Osteocyte (in vitro differentiated cells): ENCODE measurements around the gene ARTN. TPM values are rescaled to one million over a fixed set of nuclear protein-coding genes. Genes with fewer than 3 reads are reported as not detected.

Source experiments
- DNase-seq: peaks from one replicate; pipeline ENCODE4 v3.0.0; 2021; ENCODE audit warnings: mixed read lengths; ENCODE audit not compliant: unreplicated experiment; ENCODE audit errors: extremely low spot score
- H3K27ac Mint-ChIP-seq: one replicate; pipeline ENCODE4 v1.8.0; 2021; ENCODE audit warnings: mild to moderate bottlenecking, mixed read lengths; ENCODE audit not compliant: unreplicated experiment
- H3K27me3 Mint-ChIP-seq: one replicate; pipeline ENCODE4 v1.8.0; 2021; ENCODE audit warnings: mixed read lengths; ENCODE audit not compliant: unreplicated experiment
- H3K36me3 Mint-ChIP-seq: one replicate; pipeline ENCODE4 v1.8.0; 2021; ENCODE audit warnings: mixed read lengths; ENCODE audit not compliant: unreplicated experiment
- H3K4me1 Mint-ChIP-seq: one replicate; pipeline ENCODE4 v1.8.0; 2021; ENCODE audit warnings: mixed read lengths; ENCODE audit not compliant: unreplicated experiment
- H3K4me3 Mint-ChIP-seq: one replicate; pipeline ENCODE4 v1.8.0; 2021; ENCODE audit warnings: mild to moderate bottlenecking, moderate library complexity, mixed read lengths; ENCODE audit not compliant: unreplicated experiment
- H3K9me3 Mint-ChIP-seq: one replicate; pipeline ENCODE4 v1.8.0; 2021; ENCODE audit warnings: mixed read lengths; ENCODE audit not compliant: unreplicated experiment
- CTCF ChIP-seq: fragments of 200-600 bp; sonication (generic); IDR thresholded peaks from 2 replicates; pipeline ENCODE4 v1.5.0; 2021; ENCODE audit warnings: antibody characterized with exemption, mild to moderate bottlenecking, moderate library complexity
- long read RNA-seq: library from polyadenylated mRNA; unstranded; transcript quantifications from one replicate; pipeline ENCODE4 v2.0.0, GENCODE V29; 2021
- total RNA-seq: library from RNA; stranded (reverse); gene quantifications from 2 replicates; pipeline ENCODE4 v1.2.1, GENCODE V29; 2021

Gene ARTN
- 0.81 and 1.1 TPM in 2 replicates for total RNA-seq
- long read RNA-seq = 0 reads

DNA sequence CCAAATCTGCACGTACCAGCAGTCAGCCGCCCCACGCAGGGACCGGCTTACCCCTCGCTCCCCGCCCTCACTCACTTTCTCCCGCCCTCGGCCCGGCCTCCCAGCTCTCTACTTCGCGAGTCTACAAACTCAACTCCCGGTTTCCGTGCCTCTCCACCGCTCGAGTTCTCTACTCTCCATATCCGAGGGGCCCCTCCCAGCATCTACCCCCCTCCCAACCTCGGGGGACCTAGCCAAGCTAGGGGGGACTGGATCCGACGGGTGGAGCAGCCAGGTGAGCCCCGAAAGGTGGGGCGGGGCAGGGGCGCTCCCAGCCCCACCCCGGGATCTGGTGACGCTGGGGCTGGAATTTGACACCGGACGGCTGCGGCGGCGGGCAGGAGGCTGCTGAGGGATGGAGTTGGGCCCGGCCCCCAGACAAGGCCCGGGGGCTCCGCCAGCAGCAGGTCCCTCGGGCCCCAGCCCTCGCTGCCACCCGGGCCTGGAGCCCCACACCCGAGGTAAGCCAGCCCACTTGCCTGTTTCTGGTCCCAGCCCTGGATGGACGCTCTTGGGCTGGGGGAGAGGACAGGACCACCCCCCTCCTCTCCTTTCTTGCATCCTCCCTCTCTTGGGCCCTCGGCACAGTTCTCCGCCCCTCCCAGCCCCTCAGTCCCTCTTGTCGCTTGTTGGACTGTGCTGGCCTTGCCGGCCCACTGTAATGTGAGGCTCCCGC is at the start of gene ARTN:
Gene ARTN, plus strand, starts transcription at position 416 of the 715 bp plus-strand sequence. CDS start 1,856 bp downstream, outside the sequence.
- TF ChIP-seq CTCF = no peak
- DNase-seq = no peak
- H3K36me3 Mint-ChIP-seq = peaks cover 4% of the 10 kb centered on the region
- no peaks in the 10 kb centered on the region for H3K27me3 Mint-ChIP-seq
- H3K27ac Mint-ChIP-seq = peak within 1 kb of the TSS; percentile 54
- H3K4me3 Mint-ChIP-seq = peak within 1 kb of the TSS; percentile 67
- peaks cover 27% of the 10 kb centered on the region for H3K4me1 Mint-ChIP-seq
- H3K9me3 Mint-ChIP-seq = no peaks in the 10 kb centered on the region

DNA sequence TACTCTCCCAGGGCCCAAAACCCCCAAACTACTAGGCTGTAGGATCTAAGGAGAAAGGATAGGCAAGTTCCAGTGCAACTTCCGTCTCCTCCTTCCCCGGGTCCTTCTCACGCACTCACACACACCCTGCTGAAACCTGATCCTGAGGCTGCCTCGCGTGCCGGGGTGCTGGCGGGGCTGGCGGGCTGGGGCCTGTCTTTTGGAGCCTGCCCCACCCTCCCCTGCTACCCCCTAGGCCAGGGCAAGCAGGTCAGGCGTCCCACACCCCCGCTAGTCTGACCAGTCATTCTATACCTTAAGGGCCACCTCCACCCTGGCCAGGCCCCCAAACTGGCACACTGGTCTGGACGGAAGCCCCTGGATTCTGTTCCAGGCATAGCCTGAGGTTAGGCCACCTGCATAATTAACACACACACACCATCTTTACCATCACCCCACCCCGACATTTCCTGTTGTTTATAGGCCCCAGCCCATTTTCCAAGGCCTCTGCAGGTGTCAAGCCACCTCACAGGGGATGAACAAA is 48.3 kb upstream of the ARTN start:
- Mint-ChIP-seq H3K27me3 (no peaks in the 10 kb centered on the region), H3K4me3 (no peak overlapping the region)

GRCh38 chr1:43887748-43888147 is 45.9 kb upstream of the ARTN start:
- DNase-seq = no peak
- H3K4me1 Mint-ChIP-seq = peaks cover 2% of the 10 kb centered on the region
- H3K36me3 Mint-ChIP-seq = peaks cover 3% of the 10 kb centered on the region
- H3K27ac Mint-ChIP-seq = no peak overlapping the region
- no peaks in the 10 kb centered on the region for H3K9me3 Mint-ChIP-seq
- H3K4me3 Mint-ChIP-seq = no peak overlapping the region
- no peaks in the 10 kb centered on the region for H3K27me3 Mint-ChIP-seq
- TF ChIP-seq CTCF = no peak

More for the DNA sequence above, 48.3 kb upstream of the ARTN start:
- no peak for DNase-seq
- Mint-ChIP-seq H3K9me3 (no peaks in the 10 kb centered on the region), H3K27ac (no peak overlapping the region), H3K4me1 (peaks cover 2% of the 10 kb centered on the region), H3K36me3 (peaks cover 3% of the 10 kb centered on the region)
- TF ChIP-seq CTCF = no peak

DNA sequence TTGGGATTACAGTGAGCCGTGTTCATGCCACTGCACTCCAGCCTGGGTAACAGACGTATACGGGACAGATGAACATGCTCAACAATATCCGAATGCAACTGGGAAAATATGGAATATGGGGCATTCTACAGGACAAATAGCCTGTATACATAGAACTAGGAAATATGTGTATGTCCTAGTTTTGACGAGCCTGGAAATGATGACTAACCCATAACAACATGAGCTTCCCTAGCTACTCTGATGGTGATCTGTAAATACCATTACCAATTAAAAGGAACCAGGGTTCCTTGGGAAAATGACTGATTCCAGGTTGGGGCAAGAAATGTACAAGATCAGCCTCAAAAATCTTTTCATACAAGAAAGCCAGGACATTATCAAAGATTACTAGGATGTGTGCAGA is 42.8 kb upstream of the ARTN start:
- Mint-ChIP-seq H3K27me3 (no peaks in the 10 kb centered on the region), H3K4me1 (peaks cover 12% of the 10 kb centered on the region), H3K9me3 (no peaks in the 10 kb centered on the region), H3K36me3 (peaks cover 7% of the 10 kb centered on the region), H3K27ac (no peak overlapping the region), H3K4me3 (no peak overlapping the region)
- no peak for TF ChIP-seq CTCF
- no peak for DNase-seq

DNA sequence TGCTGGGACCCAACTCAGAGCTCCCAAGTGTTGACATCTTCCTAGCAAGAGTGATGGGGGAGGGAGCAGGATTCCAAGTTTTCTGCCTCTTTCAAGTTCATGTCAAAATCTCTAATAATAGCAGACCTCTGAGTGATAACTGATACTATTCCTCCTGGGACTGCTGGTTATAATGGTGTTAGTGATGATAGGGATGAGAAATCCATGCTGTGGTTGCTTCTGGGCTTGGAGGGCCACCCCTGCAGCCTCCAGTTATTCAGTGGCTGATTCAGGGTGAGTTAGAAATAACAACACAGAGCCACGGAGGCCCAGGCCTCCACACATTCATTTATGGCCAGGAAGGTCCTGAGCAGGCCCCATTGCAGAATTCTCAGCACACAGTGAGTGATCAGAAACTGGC is 40.6 kb upstream of the ARTN start:
- no peak for TF ChIP-seq CTCF
- Mint-ChIP-seq H3K9me3 (no peaks in the 10 kb centered on the region), H3K27ac (no peak overlapping the region), H3K4me3 (no peak overlapping the region), H3K27me3 (no peaks in the 10 kb centered on the region), H3K36me3 (peaks cover 6% of the 10 kb centered on the region), H3K4me1 (peaks cover 12% of the 10 kb centered on the region)
- no peak for DNase-seq
